H1 (cell line): ENCODE data around the gene LRRC40. TPM values are rescaled to one million over a fixed set of nuclear protein-coding genes. Genes with fewer than 3 reads are reported as not detected.

Experiments used
- ATF3 ChIP-seq: IDR thresholded peaks from 2 replicates; pipeline ENCODE4 v1.6.1; 2011; ENCODE audit warnings: low read depth, mild to moderate bottlenecking, low read length; ENCODE audit not compliant: insufficient read depth
- POU5F1 ChIP-seq: IDR thresholded peaks from 2 replicates; pipeline ENCODE4 v1.6.1; 2011; ENCODE audit warnings: low read depth, mild to moderate bottlenecking, low read length, moderate library complexity
- polyA plus RNA-seq, 7 experiments: library from polyadenylated mRNA; depleted of rRNA in 3 of 7; stranded (reverse) in 5 of 7; unstranded in 2 of 7; fragments of >200 nt in 5 of 7; fragments of 200-250 nt in 2 of 7; gene quantifications; 1 replicate in 5 of 7; 2 replicates in 1 of 7; 4 replicates in 1 of 7; pipeline versions ENCODE4 v1.2.1 to v1.2.3, GENCODE V29; 2011 to 2013; ENCODE audit warnings: missing spikeins in 2 of 7, mixed read lengths in 2 of 7
- total RNA-seq: library from RNA; stranded (reverse); fragmentation: NEBNext Ultra II Directional; extraction: Animal tissue kit (Norgen Biotek cat#: 25700); gene quantifications from 2 replicates; pipeline ENCODE4 v1.2.1, GENCODE V29; 2021

Gene LRRC40
- total and polyA plus RNA-seq, 2 of the 8 experiments (the other 6 are each of a cell fraction or from before 2014, with no cell fraction given): 13.4 to 30.8 TPM

DNA sequence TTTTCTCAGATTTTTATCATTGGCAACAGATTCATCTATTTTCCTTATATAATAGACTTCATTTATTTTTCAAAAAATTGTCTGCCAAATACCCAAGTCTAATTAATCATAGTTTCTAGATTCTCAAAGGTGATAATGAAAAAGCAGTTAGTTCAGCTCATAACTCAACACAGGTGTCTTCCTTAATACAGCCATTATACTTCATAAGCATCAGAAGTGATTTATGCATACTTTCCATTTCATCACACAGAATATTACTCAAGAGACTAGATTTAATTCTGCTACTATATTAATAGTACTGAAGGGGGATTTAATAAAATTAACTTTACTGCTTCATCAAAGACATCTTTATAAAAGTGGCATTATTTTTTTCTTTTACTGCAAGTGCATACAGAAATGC lies 34.6 kb upstream of the LRRC40 start (continued):
- TF ChIP-seq ATF3: no peak
- TF ChIP-seq POU5F1: no peak
